AG20443 (cell line): Measurements from ENCODE around the gene TOR4A.
"Not testable (repeated sequence)": the region's sequence is repeated elsewhere in the genome, so short reads cannot be mapped to it uniquely, and the experiment has no call there.

Experiments used
- DNase-seq: peaks from one replicate; pipeline ENCODE4 v3.0.0; 2012; ENCODE audit warnings: low spot score, mixed read lengths

TOR4A gene

DNA sequence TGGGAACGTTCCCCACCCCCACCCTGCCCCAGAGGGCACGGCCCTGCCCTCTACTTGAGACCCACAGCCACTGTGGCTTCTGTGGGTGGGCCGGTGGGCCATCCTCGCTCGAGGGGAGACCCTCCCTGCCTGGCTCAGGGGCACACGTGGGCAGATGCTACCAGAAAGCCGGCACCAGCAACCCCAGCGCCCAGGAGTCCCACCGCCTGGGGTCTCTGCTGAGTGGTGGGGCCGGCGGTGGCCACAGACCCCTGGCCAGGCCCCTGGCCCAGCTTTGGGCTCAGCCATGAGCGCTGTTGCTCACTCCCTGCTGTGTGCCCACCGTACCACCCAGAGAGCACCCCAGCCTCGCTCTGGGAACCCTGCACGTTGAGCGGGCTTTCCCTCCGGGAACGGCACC is 41.1 kb downstream of the TOR4A start:
- no peak for DNase-seq

DNA sequence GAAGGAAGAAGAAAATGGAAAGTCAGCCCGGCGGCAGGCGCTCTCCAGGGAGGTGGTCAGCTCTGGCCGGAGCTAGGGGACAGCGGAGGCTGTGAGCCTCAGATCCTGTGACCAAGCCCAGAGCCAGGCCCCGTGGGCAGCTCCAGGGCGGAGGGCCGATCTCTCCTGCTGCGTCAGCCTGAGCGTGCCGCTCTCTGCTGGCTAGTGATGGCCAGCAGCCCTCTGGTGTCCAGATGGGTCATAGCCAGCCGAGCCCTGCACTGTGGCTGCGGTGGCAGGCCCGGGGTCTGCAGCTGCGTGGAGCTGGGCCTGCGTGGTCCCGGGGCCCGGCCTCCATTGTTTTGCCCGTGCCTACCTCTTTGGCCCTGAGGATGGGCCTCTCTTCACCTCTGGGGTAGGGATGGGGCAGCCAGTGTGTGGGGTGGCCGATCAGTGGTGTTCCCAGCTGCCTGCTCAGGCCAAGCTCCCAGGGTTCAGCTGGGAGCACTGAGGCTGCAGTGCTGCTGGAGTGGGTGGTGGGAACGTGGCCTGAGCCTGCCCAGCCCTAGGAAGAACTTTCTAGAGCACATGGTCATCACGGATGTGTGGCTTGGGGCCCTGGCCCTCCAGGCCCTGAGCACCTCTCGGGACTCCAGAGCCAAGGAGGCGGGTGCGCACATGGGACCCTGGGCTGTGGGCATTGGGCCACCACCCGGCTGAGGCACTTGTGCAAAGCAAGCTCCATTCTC is 41.6 kb downstream of the TOR4A start:
- DNase-seq: peak; percentile 93

DNA sequence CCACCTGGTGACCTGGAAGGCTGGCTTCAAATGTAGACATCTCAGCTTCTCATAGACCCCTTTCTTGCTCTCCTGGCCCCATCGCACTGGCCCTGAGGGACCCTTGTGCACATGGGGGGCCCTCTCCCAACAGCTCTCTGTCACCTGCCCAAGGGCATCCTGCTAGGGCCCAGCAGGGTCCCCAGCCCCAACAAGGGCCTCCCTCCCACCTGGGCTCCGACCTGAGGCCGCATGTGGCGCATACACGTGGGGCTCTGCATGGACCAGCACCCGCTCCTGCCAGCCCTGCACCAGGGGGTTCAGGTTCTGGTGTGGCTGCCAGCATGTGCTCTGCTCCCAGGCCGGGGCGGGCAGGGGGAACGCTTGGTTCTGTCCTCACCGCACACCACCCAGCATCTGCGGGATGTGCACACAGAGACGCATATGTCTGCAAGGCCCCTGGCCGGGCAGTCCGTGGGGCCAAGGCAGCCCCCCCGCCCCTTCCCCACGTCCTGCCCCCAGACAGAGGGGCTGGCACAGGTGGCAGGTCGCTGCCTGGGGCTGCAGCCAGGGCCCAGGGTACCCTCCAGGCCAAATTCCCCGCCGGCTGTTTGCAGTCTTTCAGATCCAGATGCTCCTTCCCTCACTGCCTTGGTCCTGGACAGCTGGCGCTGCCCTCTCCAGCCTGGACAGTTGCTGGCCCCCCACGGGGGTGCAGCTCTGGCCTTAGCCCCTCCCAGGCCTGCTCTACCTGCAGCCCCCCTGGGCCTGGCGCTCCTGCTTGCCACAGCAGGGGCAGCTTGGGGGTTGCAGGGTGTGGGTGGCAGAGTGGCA is 42.4 kb downstream of the TOR4A start:
- DNase-seq: no peak

DNA sequence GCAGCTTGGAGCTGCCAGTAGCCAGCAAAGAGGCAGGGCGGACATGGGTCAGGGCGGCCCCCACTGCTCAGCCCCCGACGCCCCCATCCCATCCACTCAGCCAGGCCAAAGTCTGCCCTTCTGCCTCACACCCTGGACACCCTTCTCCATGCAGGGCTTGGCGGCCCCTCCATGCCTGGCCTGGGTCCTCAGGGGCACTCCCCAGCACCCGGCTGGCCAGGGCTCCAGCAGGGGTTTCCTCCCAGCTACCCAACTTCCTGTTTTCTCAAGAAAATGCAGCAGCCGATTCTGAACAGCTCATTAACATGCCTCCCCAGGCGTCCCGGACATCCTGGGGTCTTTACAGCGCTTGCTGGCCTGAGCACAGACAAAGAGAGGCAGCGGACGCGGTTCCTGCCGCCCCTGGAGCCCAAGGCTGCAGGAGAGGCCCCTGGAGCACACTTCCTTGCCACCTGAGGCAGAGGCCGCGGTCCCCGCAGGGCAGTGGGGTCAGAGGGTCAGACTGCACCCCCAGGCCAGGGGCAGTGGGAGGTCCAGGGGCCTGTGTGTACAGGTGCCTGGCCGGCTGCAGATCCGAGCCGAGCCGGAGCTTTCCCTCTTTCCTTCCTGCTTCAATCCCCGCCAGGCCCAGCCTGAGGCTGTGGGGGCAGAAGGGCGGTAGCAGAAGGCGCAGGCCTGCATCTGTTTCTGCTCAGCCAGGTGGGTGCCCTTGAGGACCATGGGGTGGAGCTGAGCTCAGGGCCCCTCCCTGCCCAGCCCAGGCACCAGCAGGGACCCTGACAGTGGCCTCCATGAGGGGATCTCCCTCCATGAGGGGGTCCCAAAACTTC is 43.2 kb downstream of the TOR4A start:
- no peak for DNase-seq

DNA sequence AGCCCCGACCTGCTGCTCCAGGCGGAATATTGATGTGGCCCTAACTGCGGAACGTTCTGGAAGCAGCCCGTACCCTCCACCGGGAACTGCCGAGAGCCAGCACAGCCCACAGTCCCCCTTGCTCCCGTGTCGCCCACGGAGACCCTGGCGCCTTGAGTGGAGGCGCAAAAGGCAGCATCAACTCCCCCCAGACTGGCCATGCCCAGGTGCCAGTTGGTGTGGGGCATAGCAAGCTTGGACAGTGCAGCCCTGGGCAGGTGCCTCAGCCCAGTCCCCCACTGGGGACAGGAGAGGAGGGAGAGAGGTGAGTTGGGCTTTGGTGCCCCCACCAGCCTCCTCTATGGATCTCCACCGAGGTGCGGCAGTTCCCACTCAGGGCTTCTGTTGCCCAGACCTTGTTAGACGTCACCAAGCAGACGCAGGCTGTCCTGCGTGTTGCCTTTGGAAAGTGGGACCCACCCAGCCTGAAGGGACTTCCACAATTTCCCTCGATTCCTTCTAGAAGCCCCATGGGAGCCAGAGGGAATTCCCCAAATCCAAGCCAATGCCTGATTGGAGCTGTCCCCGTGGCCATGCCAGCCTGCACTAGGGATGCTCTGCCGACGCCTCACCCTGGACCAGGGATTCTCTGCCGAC is 44.3 kb downstream of the TOR4A start:
- DNase-seq: no peak

DNA sequence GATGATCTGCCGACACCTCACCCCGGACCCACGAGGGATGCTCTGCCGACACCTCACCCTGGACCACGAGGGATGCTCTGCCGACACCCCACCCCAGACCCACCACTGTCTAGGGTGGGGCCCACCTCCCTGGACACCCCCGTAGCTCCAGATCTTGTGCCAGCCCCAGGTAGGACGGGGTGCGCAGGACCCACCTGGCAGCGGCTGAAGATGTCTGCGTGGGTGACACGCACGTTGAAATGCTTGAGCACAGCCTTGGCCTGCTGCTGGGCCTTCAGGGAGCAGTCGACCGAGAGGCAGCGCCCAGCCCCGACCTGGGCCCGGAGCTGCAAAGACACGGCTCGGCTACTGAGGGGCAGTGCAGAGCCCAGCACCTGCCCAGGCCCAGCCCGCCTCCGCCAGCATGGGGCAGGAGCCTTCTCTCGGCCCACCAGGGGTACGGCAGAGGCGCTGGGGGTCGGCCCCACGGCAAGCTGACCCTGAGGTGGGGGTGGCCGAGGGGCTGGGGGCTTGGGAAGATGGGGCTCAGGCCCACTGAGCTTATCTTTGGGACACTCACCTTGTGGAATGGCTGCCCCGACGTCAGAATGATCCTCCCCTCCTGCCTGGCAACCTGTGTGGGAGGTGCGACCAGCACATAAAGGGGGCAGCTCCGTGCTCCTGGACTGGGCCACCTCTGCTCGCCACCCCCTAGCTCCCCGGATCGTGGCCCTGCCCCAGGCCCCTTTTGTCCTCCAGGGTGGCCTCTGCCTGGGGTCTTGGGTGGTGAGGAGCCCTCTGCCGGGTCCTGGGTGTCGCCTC is 46.2 kb downstream of the TOR4A start:
- no peak for DNase-seq

DNA sequence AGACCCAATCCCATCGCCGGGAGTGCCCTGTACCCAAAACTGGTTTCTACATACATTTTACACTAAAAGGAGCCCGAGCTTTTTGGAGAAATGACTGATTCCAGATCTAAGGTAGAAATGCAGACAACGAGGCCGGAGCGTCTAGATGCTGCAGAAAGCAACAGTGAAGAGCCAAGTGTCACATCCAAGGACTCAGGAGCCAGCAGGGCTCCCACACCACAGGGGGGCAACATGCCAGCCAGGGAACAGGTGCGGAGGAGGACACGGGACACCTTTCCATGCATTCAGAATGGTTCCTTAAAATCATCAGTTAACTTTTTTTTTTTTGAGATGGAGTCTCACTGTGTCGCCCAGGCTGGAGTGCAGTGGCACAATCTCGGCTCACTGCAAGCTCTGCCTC is 47.6 kb downstream of the TOR4A start:
- no peak for DNase-seq

DNA sequence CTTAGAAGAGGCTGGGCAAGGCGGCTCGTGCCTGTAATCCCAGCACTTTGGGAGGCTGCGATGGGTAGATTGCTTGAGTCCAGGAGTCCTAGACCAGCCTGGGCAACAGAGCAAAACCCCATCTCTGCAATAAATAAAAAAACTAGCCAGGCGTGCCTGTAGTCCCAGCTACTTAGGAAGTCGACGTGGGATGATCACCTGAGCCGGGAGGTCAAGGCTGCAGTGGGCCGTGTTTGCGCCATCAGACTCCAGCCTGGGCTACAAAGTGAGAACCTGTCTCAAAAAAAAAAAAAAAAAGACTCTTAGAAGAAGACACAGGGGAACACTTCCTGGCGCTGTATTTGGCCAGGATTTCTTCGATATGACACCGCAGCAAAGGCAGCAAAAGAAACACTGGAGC is 48.3 kb downstream of the TOR4A start:
- DNase-seq: no peak

DNA sequence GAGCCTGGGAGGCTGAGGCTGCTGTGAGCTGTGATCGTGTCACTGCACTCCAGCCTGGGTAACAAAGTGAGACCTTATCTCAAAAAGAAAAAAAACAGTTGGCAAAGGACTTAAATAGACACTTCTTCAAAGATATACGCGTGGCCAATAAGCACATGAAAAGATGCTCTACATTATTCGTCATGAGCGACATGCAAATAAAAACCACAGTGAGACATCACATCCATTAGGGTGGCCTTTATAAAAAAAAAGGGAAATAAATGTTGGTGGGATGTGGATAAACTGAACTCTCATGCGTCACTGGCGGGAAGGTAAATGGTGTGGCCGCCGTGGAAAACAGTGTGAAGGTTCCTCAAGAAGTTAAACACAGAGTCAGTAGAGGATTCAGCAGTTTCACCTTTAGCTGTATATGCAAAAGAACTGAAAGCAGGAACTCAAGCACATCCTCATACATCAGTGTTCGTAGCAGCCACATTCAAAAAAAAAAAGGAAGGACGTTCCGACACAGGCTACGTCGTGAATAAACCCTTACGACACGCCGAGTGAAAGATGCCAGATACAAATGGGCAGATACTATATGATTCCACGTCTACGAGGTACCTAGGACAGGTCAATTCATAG is 49.0 kb downstream of the TOR4A start:
- DNase-seq: no peak

DNA sequence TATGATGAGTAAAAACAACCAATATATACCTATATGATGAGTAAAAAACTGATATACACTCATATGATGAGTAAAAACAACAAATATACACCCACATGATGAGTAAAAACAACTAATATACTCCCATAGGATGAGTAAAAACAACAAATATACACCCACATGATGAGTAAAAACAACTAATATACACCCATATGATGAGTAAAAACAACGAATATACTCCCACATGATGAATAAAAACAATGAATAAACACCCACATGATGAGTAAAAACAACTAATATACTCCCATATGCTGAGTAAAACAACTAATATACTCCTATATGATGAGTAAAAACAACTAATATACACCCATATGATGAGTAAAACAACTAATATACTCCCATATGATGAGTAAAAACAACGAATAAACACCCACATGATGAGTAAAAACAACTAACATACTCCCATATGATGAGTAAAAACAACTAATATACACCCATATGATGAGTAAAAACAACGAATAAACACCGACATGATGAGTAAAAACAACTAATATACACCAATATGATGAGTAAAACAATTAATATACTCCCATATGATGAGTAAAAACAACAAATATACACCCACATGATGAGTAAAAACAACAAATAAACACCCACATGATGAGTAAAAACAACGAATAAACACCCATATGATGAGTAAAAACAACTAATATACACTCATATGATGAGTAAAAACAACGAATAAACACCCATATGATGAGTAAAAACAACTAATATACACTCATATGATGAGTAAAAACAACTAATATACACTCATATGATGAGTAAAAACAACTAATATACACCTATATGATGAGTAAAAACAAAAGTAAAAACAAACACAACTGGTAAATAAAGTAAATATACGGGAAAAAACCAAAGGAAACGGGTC is 50.4 kb downstream of the TOR4A start:
- not testable (repeated sequence) for DNase-seq

DNA sequence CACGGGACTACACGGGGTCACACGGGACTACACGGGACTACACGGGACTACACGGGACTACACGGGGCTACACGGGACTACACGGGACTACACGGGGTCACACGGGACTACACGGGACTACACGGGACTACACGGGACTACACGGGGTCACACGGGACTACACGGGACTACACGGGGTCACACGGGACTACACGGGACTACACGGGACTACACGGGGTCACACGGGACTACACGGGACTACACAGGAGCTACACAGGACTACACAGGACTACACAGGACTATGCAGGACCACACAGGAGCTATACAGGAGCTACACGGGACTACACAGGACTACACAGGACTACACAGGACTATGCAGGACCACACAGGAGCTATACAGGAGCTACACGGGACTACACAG is 52.1 kb downstream of the TOR4A start:
- not testable (repeated sequence) for DNase-seq

DNA sequence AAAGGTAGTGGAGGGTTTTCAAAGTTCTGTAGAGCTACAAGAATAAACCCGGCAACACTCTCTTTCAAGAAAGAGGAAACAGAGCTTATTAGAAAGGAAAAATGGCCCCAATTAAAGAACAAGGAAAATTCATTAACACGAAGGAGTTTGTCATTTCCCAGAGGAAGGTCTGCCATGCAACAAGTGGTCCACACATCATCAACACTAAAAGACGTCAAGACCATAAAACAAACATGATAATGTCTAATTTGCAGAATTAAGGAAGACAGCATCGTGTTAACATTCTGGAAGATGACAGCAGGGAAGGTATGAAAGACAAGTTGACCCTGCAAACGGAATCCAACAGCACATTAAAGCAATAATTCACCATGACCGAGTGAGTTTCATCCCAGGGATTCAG is 53.2 kb downstream of the TOR4A start:
- DNase-seq: no peak

DNA sequence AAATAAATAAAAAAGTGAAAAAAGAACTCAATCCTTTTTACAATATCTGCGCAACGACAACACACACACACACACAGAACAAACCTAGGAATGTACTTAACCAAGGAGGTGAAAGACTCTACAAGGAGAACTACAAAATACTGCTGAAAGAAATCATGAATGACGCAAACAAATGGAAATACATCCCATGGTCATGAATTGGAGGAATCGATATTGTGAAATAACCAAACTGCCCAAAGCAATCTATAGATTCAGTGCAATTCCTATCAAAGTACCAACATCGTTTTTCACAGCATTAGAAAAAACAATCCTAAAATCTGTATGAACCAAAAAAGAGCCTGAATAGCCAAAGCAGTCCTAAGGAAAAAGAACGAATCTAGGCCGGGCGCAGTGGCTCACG is 54.4 kb downstream of the TOR4A start:
- no peak for DNase-seq
